Panc1 (cell line): ENCODE measurements around the gene EXOC7. TPM values are rescaled to one million over a fixed set of nuclear protein-coding genes. Genes with fewer than 3 reads are reported as not detected.
A peak's percentile ranks its signal among the peaks of the same experiment; 100 is the strongest.

Experiments used
- ATAC-seq: fragments of 200-7000 bp; cut with Tn5 transposase; 2 replicates; pipeline ENCODE4 v1.9.1; 2020; ENCODE audit warnings: mild to moderate bottlenecking, moderate library complexity
- BruUV-seq: library from RNA; stranded (reverse); fragments of 400-500 nt; replicated peaks from 2 replicates; lab custom pipeline; 2021; lab: Mats Ljungman, UMichigan
- CTCF ChIA-PET: fragments of 300-600 bp; sonication (Branson Sonifier 250); formaldehyde crosslinking; loops from one replicate; lab custom pipeline; 2022; ENCODE audit warnings: antibody characterized with exemption; lab: Charles Lee
- POLR2A ChIA-PET: fragments of 300-600 bp; sonication (Branson Sonifier 250); formaldehyde crosslinking; loops from one replicate; lab custom pipeline; 2022; ENCODE audit warnings: antibody characterized with exemption; lab: Charles Lee
- DNase-seq: peaks from one replicate; pipeline ENCODE4 v3.0.0-alpha.2; 2010; ENCODE audit warnings: low read depth, low spot score
- H3K27ac ChIP-seq: 2 replicates; pipeline ENCODE4 v1.5.1; 2011; ENCODE audit warnings: mild to moderate bottlenecking, low read length, inconsistent platforms
- H3K27me3 ChIP-seq: fragments of 200-500 bp; sonication (Bioruptor generic); 2 replicates; pipeline ENCODE4 v1.6.0; 2014; ENCODE audit warnings: low read length, inconsistent platforms; ENCODE audit not compliant: control insufficient read depth, insufficient read depth
- H3K36me3 ChIP-seq: fragments of 200-500 bp; sonication (Bioruptor generic); 2 replicates; pipeline ENCODE4 v1.5.1; 2014; ENCODE audit warnings: inconsistent platforms, mild to moderate bottlenecking, low read length, moderate library complexity; ENCODE audit not compliant: control insufficient read depth, insufficient read depth
- H3K4me1 ChIP-seq: 2 replicates; pipeline ENCODE4 v1.5.1; 2011; ENCODE audit warnings: inconsistent platforms, mild to moderate bottlenecking, low read length, moderate library complexity; ENCODE audit not compliant: control insufficient read depth, insufficient read depth
- H3K4me3 ChIP-seq, 2 experiments: 2 replicates each; pipeline ENCODE4 v1.5.1; 2011 to 2012; ENCODE audit warnings: low read depth in 2 of 2, low read length in 2 of 2, mild to moderate bottlenecking in 2 of 2, inconsistent platforms in 1 of 2, moderate library complexity in 1 of 2
- H3K9me3 ChIP-seq: fragments of 200-500 bp; sonication (Bioruptor generic); 2 replicates; pipeline ENCODE4 v1.5.1; 2014; ENCODE audit warnings: low read depth, mild to moderate bottlenecking, inconsistent platforms, low read length, moderate library complexity; ENCODE audit not compliant: control insufficient read depth, insufficient read depth
- POLR2AphosphoS5 ChIP-seq: IDR thresholded peaks from 2 replicates; pipeline ENCODE4 v1.6.1; 2012; ENCODE audit warnings: mild to moderate bottlenecking, low read depth, low read length, moderate library complexity
- SIN3A ChIP-seq: IDR thresholded peaks from 2 replicates; pipeline ENCODE4 v1.6.1; 2012; ENCODE audit warnings: low read depth, mild to moderate bottlenecking, low read length, moderate library complexity, borderline replicate concordance; ENCODE audit not compliant: insufficient read depth
- TCF7L2 ChIP-seq: IDR thresholded peaks from 2 replicates; pipeline ENCODE4 v1.6.1; 2011; ENCODE audit warnings: mild to moderate bottlenecking, low read depth, low read length, inconsistent platforms
- in situ Hi-C: cut with HindIII; loops from 2 replicates; pipeline ENCODE4 v1.10.0; 2016; ENCODE audit warnings: low sequenced_read_pairs, low pct_unique_long_range_greater_than_20kb
- intact Hi-C: fragments of 100-400 bp; cut with micrococcal nuclease; formaldehyde crosslinking; loops from one replicate; pipeline ENCODE4 v1.10.0; 2022; ENCODE audit not compliant: unreplicated experiment
- total RNA-seq: library from RNA; stranded (reverse); gene quantifications from one replicate; pipeline ENCODE4 v1.2.1, GENCODE V29; 2021; ENCODE audit not compliant: unreplicated experiment
- TF ChIP-seq, protein P1 (sequence below), 2 experiments: IDR thresholded peaks; 2 replicates each; pipeline ENCODE4 v1.6.1; 2011 to 2012; ENCODE audit warnings: low read depth in 2 of 2, control low read depth in 1 of 2, low read length in 1 of 2, mild to moderate bottlenecking in 1 of 2, moderate library complexity in 1 of 2; ENCODE audit not compliant: insufficient read depth in 1 of 2
- TF ChIP-seq, protein P2 (sequence below): fragments of 450-650 bp; IDR thresholded peaks from 2 replicates; pipeline ENCODE4 v1.5.1; 2017; ENCODE audit warnings: mild to moderate bottlenecking

The EXOC7 gene
- total RNA-seq, 1 experiment from 2014 or later: 190 TPM

DNA sequence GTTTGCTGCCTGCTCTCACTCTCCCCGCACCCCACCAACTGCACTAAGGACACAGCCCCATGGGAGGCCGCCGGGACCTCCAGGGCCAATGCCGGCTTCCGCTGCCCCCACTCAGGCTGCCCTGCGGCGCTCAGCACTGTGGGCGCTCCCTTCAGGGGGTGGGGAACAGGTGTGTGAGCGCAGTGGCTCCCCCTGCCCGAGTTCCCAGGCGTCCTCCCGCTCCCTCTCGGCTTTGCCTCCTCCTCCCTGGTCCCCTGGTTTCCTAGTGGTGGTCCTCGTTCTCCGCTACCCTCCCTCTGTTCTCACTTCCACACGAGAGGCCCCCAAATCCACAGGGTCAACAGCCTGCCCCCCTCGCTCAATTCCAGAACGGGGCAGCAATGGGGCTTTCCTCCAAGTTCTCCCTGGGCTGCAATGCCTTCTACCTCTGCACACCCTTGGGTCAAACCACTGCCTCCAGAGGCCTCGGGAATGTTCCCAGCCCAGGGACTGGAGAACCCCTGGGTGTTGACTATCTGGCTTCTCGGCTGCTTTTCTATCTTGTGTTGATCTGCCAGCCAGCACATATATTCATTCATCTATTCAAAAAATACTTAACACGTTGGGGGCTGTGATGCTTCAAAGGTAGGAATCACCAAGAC is 27.6 kb upstream of the EXOC7 start:
- Histone ChIP-seq H3K4me3 (no peak overlapping the region), H3K36me3 (no peaks in the 10 kb centered on the region), H3K27me3 (no peaks in the 10 kb centered on the region), H3K27ac (no peak overlapping the region), H3K4me1 (no peaks in the 10 kb centered on the region), H3K9me3 (no peaks in the 10 kb centered on the region)
- TF ChIP-seq POLR2AphosphoS5: no peak
- no peak for TF ChIP-seq SIN3A
- TF ChIP-seq, protein P1, sequence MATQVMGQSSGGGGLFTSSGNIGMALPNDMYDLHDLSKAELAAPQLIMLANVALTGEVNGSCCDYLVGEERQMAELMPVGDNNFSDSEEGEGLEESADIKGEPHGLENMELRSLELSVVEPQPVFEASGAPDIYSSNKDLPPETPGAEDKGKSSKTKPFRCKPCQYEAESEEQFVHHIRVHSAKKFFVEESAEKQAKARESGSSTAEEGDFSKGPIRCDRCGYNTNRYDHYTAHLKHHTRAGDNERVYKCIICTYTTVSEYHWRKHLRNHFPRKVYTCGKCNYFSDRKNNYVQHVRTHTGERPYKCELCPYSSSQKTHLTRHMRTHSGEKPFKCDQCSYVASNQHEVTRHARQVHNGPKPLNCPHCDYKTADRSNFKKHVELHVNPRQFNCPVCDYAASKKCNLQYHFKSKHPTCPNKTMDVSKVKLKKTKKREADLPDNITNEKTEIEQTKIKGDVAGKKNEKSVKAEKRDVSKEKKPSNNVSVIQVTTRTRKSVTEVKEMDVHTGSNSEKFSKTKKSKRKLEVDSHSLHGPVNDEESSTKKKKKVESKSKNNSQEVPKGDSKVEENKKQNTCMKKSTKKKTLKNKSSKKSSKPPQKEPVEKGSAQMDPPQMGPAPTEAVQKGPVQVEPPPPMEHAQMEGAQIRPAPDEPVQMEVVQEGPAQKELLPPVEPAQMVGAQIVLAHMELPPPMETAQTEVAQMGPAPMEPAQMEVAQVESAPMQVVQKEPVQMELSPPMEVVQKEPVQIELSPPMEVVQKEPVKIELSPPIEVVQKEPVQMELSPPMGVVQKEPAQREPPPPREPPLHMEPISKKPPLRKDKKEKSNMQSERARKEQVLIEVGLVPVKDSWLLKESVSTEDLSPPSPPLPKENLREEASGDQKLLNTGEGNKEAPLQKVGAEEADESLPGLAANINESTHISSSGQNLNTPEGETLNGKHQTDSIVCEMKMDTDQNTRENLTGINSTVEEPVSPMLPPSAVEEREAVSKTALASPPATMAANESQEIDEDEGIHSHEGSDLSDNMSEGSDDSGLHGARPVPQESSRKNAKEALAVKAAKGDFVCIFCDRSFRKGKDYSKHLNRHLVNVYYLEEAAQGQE (IDR thresholded peaks at IDR 0.05; ENCODE audit: insufficient read depth in 1 of 2, low read depth in 2 of 2, low read length in 1 of 2): no peak
- TF ChIP-seq, protein P2, sequence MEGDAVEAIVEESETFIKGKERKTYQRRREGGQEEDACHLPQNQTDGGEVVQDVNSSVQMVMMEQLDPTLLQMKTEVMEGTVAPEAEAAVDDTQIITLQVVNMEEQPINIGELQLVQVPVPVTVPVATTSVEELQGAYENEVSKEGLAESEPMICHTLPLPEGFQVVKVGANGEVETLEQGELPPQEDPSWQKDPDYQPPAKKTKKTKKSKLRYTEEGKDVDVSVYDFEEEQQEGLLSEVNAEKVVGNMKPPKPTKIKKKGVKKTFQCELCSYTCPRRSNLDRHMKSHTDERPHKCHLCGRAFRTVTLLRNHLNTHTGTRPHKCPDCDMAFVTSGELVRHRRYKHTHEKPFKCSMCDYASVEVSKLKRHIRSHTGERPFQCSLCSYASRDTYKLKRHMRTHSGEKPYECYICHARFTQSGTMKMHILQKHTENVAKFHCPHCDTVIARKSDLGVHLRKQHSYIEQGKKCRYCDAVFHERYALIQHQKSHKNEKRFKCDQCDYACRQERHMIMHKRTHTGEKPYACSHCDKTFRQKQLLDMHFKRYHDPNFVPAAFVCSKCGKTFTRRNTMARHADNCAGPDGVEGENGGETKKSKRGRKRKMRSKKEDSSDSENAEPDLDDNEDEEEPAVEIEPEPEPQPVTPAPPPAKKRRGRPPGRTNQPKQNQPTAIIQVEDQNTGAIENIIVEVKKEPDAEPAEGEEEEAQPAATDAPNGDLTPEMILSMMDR: no peak
- in situ Hi-C loops (no loop called here), intact Hi-C loops (no loop called here)
- ATAC-seq: peak; percentile 53; the same call in 1 of the 2 replicates
- DNase-seq: no peak
- POLR2A ChIA-PET: interaction anchor here (0.7 kb wide), 1 partner anchor 77 kb away, joined by 3 read pairs; no protein-coding TSS in a partner anchor
- CTCF ChIA-PET: interaction anchor here (0.9 kb wide), 1 partner anchor 9 kb away, joined by 3 read pairs; no protein-coding TSS in a partner anchor
- BruUV-seq: no TSS peak

DNA sequence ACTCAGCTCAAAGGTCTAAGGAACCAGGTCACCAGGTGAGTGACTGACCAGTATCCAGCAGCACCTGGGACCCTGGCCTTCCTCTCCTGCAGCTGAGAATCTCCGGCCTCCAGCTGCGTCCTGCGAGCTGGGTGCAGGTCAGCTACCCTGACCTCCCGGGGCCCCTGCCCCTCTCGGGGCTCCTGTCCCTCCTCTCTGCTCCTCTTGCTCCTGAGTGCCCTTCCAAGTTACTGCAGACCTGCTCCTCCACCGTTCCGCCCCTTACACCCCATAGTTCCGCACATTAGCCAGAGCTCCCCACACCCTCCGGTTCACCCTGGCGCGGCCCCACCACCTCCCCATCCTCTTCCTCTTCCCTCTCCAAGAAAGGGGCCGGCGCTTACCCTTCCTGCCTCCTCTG is 26.9 kb upstream of the EXOC7 start:
- intact Hi-C loops (no loop called here), in situ Hi-C loops (no loop called here)
- TF ChIP-seq POLR2AphosphoS5 (no peak), TCF7L2 (no peak)
- TF ChIP-seq, protein P2: no peak
- TF ChIP-seq, protein P1 (IDR thresholded peaks at IDR 0.05; ENCODE audit: insufficient read depth in 1 of 2, low read depth in 2 of 2, low read length in 1 of 2): no peak
- Histone ChIP-seq H3K9me3 (no peaks in the 10 kb centered on the region), H3K4me3 (no peak overlapping the region), H3K4me1 (no peaks in the 10 kb centered on the region), H3K27ac (no peak overlapping the region), H3K27me3 (no peaks in the 10 kb centered on the region), H3K36me3 (no peaks in the 10 kb centered on the region)
- DNase-seq (no peak), ATAC-seq (0 out of 2 replicates have a peak, but pooled peaks have one; percentile 6)
- CTCF ChIA-PET: interaction anchor here (0.9 kb wide), 1 partner anchor 8 kb away, joined by 3 read pairs; no protein-coding TSS in a partner anchor
- POLR2A ChIA-PET: interaction anchor here (0.7 to 0.9 kb wide), 2 partner anchors 11 to 78 kb away, joined by 3 to 4 read pairs; partner anchors contain the start of gene FOXJ1
- no TSS peak for BruUV-seq
